Measurements from ENCODE around the gene VEGFA. TPM values are rescaled to one million over a fixed set of nuclear protein-coding genes. Genes with fewer than 3 reads are reported as not detected.

VEGFA gene
- total RNA-seq, 1 experiment from 2014 or later, result 146 TPM

DNA sequence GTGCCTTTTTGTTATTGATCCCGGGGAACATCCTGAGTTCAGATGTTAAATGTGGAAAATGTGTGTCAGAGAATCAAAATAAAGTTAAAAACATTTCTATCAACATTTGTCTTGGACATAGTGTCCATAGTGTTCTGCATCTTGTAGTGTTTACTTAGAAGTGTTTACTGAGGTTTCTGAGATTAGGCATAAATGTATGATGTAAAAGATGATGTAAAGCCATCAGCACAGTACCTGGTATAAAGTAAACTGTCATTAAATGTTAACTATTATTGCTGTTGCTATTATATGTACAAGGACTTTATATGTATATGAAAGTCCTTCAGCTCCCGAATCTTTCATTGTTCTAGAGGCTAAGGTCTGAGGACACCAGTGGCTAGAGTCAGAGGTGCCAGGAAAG, 28.2 kb upstream of the VEGFA start:
- Histone ChIP-seq H3K9ac (ENCODE audit: low read length) (no peak overlapping the region), H3K79me2 (ENCODE audit: low read length) (no peaks in the 10 kb centered on the region), H3K9me2 (replicated peaks; ENCODE audit: insufficient read depth, low read length) (no peaks in the 10 kb centered on the region), H3K36me3 (ENCODE audit: insufficient read depth, low read length) (no peaks in the 10 kb centered on the region), H4K20me1 (ENCODE audit: insufficient read depth, low read depth, low read length) (no peaks in the 10 kb centered on the region), H3K27me3 (ENCODE audit: low read length) (no peaks in the 10 kb centered on the region), H3K4me2 (ENCODE audit: low read depth, low read length, poor library complexity, severe bottlenecking) (no peak overlapping the region), H3K4me3 (ENCODE audit: low read length) (no peak overlapping the region), H3K27ac (ENCODE audit: low read length) (no peak overlapping the region), H2AFZ (ENCODE audit: low read length) (no peak overlapping the region), H3K9me3 (ENCODE audit: low read length) (no peaks in the 10 kb centered on the region), H3K4me1 (ENCODE audit: low read length) (no peaks in the 10 kb centered on the region)
- no peak for DNase-seq

DNA sequence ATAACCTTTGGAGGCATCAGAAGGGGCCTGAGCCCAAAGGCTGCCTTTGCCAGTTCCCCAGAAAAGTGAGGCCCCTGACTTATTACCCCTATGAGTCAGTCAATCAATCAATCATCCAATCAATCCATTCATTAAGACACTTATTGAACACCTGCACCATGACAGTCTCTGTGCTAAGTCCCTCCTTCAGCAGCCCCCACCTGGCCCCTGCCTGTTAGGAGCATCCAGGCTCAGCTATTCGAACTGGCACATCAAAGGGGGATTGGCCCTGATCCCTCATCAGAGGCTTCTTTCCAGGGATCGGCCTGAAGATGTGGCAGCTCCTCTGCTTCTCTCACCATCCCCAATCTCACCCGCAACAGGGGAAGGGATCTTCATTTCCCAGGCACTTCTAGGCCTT, 27.7 kb upstream of the VEGFA start:
- Histone ChIP-seq H4K20me1 (ENCODE audit: insufficient read depth, low read depth, low read length) (no peaks in the 10 kb centered on the region), H3K79me2 (ENCODE audit: low read length) (no peaks in the 10 kb centered on the region), H3K9ac (ENCODE audit: low read length) (no peak overlapping the region), H3K27ac (ENCODE audit: low read length) (no peak overlapping the region), H3K27me3 (ENCODE audit: low read length) (no peaks in the 10 kb centered on the region), H2AFZ (ENCODE audit: low read length) (no peak overlapping the region), H3K4me2 (ENCODE audit: low read depth, low read length, poor library complexity, severe bottlenecking) (no peak overlapping the region), H3K9me2 (replicated peaks; ENCODE audit: insufficient read depth, low read length) (no peaks in the 10 kb centered on the region), H3K4me1 (ENCODE audit: low read length) (no peaks in the 10 kb centered on the region), H3K36me3 (ENCODE audit: insufficient read depth, low read length) (no peaks in the 10 kb centered on the region), H3K9me3 (ENCODE audit: low read length) (no peaks in the 10 kb centered on the region), H3K4me3 (ENCODE audit: low read length) (no peak overlapping the region)
- no peak for DNase-seq

DNA sequence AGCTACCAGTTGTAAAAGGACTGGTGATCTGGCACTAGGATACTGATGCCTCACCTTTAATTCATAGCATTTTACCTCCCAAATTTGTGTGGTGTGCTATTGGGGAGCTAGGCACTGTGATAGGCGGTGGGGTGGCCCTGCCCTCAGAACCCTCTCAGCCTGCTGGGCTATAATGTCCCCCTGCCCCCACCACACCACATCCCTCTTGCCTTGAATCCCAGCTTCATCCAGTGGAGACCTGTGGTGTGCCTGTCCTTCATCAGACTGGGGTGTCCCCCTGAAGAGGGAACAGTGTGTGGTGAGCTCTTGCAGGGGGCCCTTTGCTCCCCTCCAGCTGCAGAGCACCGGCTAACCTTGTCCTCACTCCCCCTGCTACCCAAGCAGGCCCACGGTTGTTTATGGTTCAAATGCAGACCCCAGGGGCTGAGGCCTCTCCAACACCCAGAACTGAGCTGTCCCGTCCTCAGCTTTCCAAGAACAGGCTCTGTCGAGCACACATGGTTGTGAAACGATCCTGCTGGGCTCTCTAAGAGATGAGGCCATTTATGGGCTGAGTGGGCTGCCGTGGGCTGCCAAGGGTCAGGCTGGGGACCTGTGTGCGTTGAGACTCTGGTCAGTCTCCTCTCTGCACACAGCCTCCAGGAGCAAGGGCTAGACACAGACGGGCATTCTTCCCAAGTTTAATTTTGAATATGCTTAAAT, 26.9 kb upstream of the VEGFA start:
- Histone ChIP-seq H3K9me3 (ENCODE audit: low read length) (no peaks in the 10 kb centered on the region), H4K20me1 (ENCODE audit: insufficient read depth, low read depth, low read length) (no peaks in the 10 kb centered on the region), H3K79me2 (ENCODE audit: low read length) (no peaks in the 10 kb centered on the region), H3K27ac (ENCODE audit: low read length) (no peak overlapping the region), H3K36me3 (ENCODE audit: insufficient read depth, low read length) (no peaks in the 10 kb centered on the region), H3K27me3 (ENCODE audit: low read length) (no peaks in the 10 kb centered on the region), H3K9me2 (replicated peaks; ENCODE audit: insufficient read depth, low read length) (no peaks in the 10 kb centered on the region), H3K4me3 (ENCODE audit: low read length) (no peak overlapping the region), H3K4me2 (ENCODE audit: low read depth, low read length, poor library complexity, severe bottlenecking) (no peak overlapping the region), H3K4me1 (ENCODE audit: low read length) (no peaks in the 10 kb centered on the region), H2AFZ (ENCODE audit: low read length) (no peak overlapping the region), H3K9ac (ENCODE audit: low read length) (no peak overlapping the region)
- no peak for DNase-seq

- H3K4me2 ChIP-seq (ENCODE audit: low read depth, low read length, poor library complexity, severe bottlenecking), result no peak overlapping the region
- DNase-seq, result no peak
- H3K9me2 ChIP-seq (replicated peaks; ENCODE audit: insufficient read depth, low read length), result no peaks in the 10 kb centered on the region
These were observed 26.2 kb upstream of the VEGFA start for GRCh38 chr6:43743682-43744381.

GRCh38 chr6:43744491-43744890, 25.5 kb upstream of the VEGFA start:
- Histone ChIP-seq H3K9me3 (ENCODE audit: low read length) (no peaks in the 10 kb centered on the region), H3K27me3 (ENCODE audit: low read length) (no peaks in the 10 kb centered on the region), H3K9ac (ENCODE audit: low read length) (no peak overlapping the region), H3K4me2 (ENCODE audit: low read depth, low read length, poor library complexity, severe bottlenecking) (no peak overlapping the region), H3K79me2 (ENCODE audit: low read length) (no peaks in the 10 kb centered on the region), H3K9me2 (replicated peaks; ENCODE audit: insufficient read depth, low read length) (no peaks in the 10 kb centered on the region), H3K4me1 (ENCODE audit: low read length) (no peaks in the 10 kb centered on the region), H4K20me1 (ENCODE audit: insufficient read depth, low read depth, low read length) (no peaks in the 10 kb centered on the region), H3K27ac (ENCODE audit: low read length) (no peak overlapping the region), H3K4me3 (ENCODE audit: low read length) (no peak overlapping the region), H3K36me3 (ENCODE audit: insufficient read depth, low read length) (no peaks in the 10 kb centered on the region), H2AFZ (ENCODE audit: low read length) (no peak overlapping the region)
- DNase-seq, result no peak

More at GRCh38 chr6:43743682-43744381, 26.2 kb upstream of the VEGFA start:
- Histone ChIP-seq H2AFZ (ENCODE audit: low read length) (no peak overlapping the region), H3K9ac (ENCODE audit: low read length) (no peak overlapping the region), H3K27ac (ENCODE audit: low read length) (no peak overlapping the region), H3K79me2 (ENCODE audit: low read length) (no peaks in the 10 kb centered on the region), H3K36me3 (ENCODE audit: insufficient read depth, low read length) (no peaks in the 10 kb centered on the region), H3K4me1 (ENCODE audit: low read length) (no peaks in the 10 kb centered on the region), H3K9me3 (ENCODE audit: low read length) (no peaks in the 10 kb centered on the region), H3K27me3 (ENCODE audit: low read length) (no peaks in the 10 kb centered on the region), H4K20me1 (ENCODE audit: insufficient read depth, low read depth, low read length) (no peaks in the 10 kb centered on the region), H3K4me3 (ENCODE audit: low read length) (no peak overlapping the region)

DNA sequence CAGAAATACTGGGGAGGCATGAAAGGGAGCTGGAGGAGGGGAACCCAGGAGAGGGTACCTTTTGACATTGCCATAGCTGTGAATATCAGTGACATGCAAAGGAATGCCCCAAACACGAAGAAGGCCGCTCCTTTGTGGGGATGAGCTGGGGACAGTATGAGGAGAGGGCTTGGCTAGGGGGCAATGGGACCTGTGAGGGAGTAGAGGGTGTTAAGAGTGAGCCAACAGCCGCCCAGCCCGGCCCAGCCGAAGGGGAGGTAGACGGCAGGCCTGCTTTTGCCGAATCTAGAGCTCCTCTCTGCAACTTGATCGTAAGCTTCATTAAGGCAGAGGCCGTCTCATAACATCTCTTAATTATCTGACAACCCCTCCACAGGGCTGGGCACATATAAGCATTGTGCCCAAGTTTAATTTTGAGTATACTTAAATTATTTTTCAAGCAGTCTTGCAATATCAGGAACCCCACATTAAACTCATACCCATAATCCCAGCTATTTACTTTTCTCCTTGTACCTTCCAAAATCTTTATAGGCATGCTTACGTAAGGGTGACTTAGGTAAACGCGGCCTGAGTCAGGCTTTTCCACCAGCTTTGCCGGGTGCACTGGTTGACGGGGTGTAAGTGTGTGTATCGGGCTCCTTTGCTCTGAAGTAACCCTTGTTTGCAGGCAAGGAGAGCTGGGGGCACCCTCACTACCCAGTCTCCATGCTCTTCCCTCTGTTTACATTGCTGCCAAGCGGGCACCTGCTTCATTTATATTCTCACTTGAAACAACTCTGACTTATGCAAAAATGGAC, 24.9 kb upstream of the VEGFA start:
- H4K20me1 ChIP-seq (ENCODE audit: insufficient read depth, low read depth, low read length), result no peaks in the 10 kb centered on the region
- H3K79me2 ChIP-seq (ENCODE audit: low read length), result no peaks in the 10 kb centered on the region
- no peak overlapping the region for H3K4me2 ChIP-seq (ENCODE audit: low read depth, low read length, poor library complexity, severe bottlenecking)
- H2AFZ ChIP-seq (ENCODE audit: low read length), result no peak overlapping the region
- no peaks in the 10 kb centered on the region for H3K36me3 ChIP-seq (ENCODE audit: insufficient read depth, low read length)
- no peak overlapping the region for H3K27ac ChIP-seq (ENCODE audit: low read length)
- H3K9me3 ChIP-seq (ENCODE audit: low read length), result no peaks in the 10 kb centered on the region
- H3K4me3 ChIP-seq (ENCODE audit: low read length), result no peak overlapping the region
- DNase-seq, result no peak
- H3K27me3 ChIP-seq (ENCODE audit: low read length), result no peaks in the 10 kb centered on the region
- no peaks in the 10 kb centered on the region for H3K9me2 ChIP-seq (replicated peaks; ENCODE audit: insufficient read depth, low read length)
- H3K4me1 ChIP-seq (ENCODE audit: low read length), result no peaks in the 10 kb centered on the region
- H3K9ac ChIP-seq (ENCODE audit: low read length), result no peak overlapping the region

DNA sequence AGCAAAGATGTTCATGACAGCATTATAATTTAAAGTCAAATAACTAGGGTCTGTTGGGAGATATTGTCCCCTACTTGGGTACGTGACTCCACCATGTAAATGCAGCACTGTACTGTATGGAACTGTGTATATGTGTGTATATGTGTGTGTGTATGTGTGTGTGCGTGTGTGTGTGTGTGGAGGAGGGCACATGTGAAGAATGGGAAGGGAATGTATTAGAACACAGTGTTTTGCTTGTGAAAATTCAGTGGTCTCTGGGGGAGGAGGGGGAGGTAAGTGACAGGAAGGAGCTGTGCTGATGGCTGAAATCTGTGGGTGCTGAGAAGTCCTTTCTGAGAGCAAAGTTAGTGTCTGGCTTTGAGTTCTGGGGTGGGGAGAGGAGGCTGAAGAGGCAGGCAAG, 23.9 kb upstream of the VEGFA start:
- Histone ChIP-seq H3K9ac (ENCODE audit: low read length) (no peak overlapping the region), H3K4me2 (ENCODE audit: low read depth, low read length, poor library complexity, severe bottlenecking) (no peak overlapping the region), H3K27ac (ENCODE audit: low read length) (no peak overlapping the region), H3K9me2 (replicated peaks; ENCODE audit: insufficient read depth, low read length) (no peaks in the 10 kb centered on the region), H3K36me3 (ENCODE audit: insufficient read depth, low read length) (no peaks in the 10 kb centered on the region), H3K27me3 (ENCODE audit: low read length) (no peaks in the 10 kb centered on the region), H3K4me1 (ENCODE audit: low read length) (no peaks in the 10 kb centered on the region), H3K9me3 (ENCODE audit: low read length) (no peaks in the 10 kb centered on the region), H2AFZ (ENCODE audit: low read length) (no peak overlapping the region), H3K79me2 (ENCODE audit: low read length) (no peaks in the 10 kb centered on the region), H4K20me1 (ENCODE audit: insufficient read depth, low read depth, low read length) (no peaks in the 10 kb centered on the region), H3K4me3 (ENCODE audit: low read length) (no peak overlapping the region)
- no peak for DNase-seq

- H3K9me3 ChIP-seq (ENCODE audit: low read length), result no peaks in the 10 kb centered on the region
- no peaks in the 10 kb centered on the region for H4K20me1 ChIP-seq (ENCODE audit: insufficient read depth, low read depth, low read length)
- H3K36me3 ChIP-seq (ENCODE audit: insufficient read depth, low read length), result no peaks in the 10 kb centered on the region
- no peak overlapping the region for H3K4me2 ChIP-seq (ENCODE audit: low read depth, low read length, poor library complexity, severe bottlenecking)
- no peak overlapping the region for H3K27ac ChIP-seq (ENCODE audit: low read length)
- H3K4me1 ChIP-seq (ENCODE audit: low read length), result no peaks in the 10 kb centered on the region
- H3K27me3 ChIP-seq (ENCODE audit: low read length), result no peaks in the 10 kb centered on the region
- H2AFZ ChIP-seq (ENCODE audit: low read length), result no peak overlapping the region
- no peak overlapping the region for H3K4me3 ChIP-seq (ENCODE audit: low read length)
- no peak overlapping the region for H3K9ac ChIP-seq (ENCODE audit: low read length)
- no peaks in the 10 kb centered on the region for H3K79me2 ChIP-seq (ENCODE audit: low read length)
- DNase-seq, result no peak
- no peaks in the 10 kb centered on the region for H3K9me2 ChIP-seq (replicated peaks; ENCODE audit: insufficient read depth, low read length)
These were observed 23.4 kb upstream of the VEGFA start for GRCh38 chr6:43746613-43747102.

Data from Karpas-422 (cell line).